Neuronal stem cell (in vitro differentiated cells): ENCODE results near the gene TMEM203.
A peak's percentile ranks its signal among the peaks of the same experiment; 100 is the strongest.

ENCODE experiments used
- DNase-seq: peaks from one replicate; pipeline ENCODE4 v3.0.0-alpha.2; 2013; ENCODE audit warnings: low spot score
- H2AFZ ChIP-seq: one replicate; pipeline ENCODE4 v1.6.1; 2013; ENCODE audit warnings: mild to moderate bottlenecking, low read length, inconsistent platforms
- H2AK5ac ChIP-seq: 2 replicates; pipeline ENCODE4 v1.6.1; 2013; ENCODE audit warnings: low read depth, mild to moderate bottlenecking, inconsistent platforms, low read length, moderate library complexity, mixed read lengths
- H2BK120ac ChIP-seq: 2 replicates; pipeline ENCODE4 v1.6.1; 2013; ENCODE audit warnings: low read depth, mild to moderate bottlenecking, inconsistent platforms, low read length, moderate library complexity, mixed read lengths
- H2BK12ac ChIP-seq: one replicate; pipeline ENCODE4 v1.6.1; 2013; ENCODE audit warnings: low read length, inconsistent platforms
- H2BK15ac ChIP-seq: 2 replicates; pipeline ENCODE4 v1.6.1; 2013; ENCODE audit warnings: mild to moderate bottlenecking, low read length, inconsistent platforms, mixed read lengths
- H2BK5ac ChIP-seq: one replicate; pipeline ENCODE4 v1.6.1; 2013; ENCODE audit warnings: inconsistent platforms, mild to moderate bottlenecking, low read length, moderate library complexity
- H3K14ac ChIP-seq: one replicate; pipeline ENCODE4 v1.6.1; 2013; ENCODE audit warnings: low read length, inconsistent platforms
- H3K18ac ChIP-seq: 2 replicates; pipeline ENCODE4 v1.6.1; 2013; ENCODE audit warnings: low read length, inconsistent platforms
- H3K23ac ChIP-seq: 2 replicates; pipeline ENCODE4 v1.6.1; 2013; ENCODE audit warnings: low read depth, mild to moderate bottlenecking, mixed read lengths, low read length, inconsistent platforms; ENCODE audit not compliant: poor library complexity
- H3K27ac ChIP-seq: replicated peaks from 3 replicates; pipeline ENCODE4 v1.5.1; 2013; ENCODE audit warnings: low read length, inconsistent platforms
- H3K27me3 ChIP-seq, 3 experiments: 2 replicates each; pipeline ENCODE4 v1.6.1; 2013; ENCODE audit warnings: low read length in 3 of 3, mild to moderate bottlenecking in 2 of 3, inconsistent platforms in 1 of 3, low read depth in 1 of 3, mixed read lengths in 1 of 3, moderate library complexity in 1 of 3; ENCODE audit not compliant: control insufficient read depth in 3 of 3, insufficient read depth in 3 of 3
- H3K36me3 ChIP-seq, 2 donors: replicated peaks in 1 of 2; 2 replicates each; pipeline ENCODE4 v1.6.1; 2013; ENCODE audit warnings: low read length in 2 of 2; ENCODE audit not compliant: control insufficient read depth in 2 of 2, insufficient read depth in 2 of 2
- H3K4ac ChIP-seq: 2 replicates; pipeline ENCODE4 v1.6.1; 2013; ENCODE audit warnings: inconsistent platforms, mild to moderate bottlenecking, low read length, moderate library complexity
- H3K4me1 ChIP-seq, 2 donors: 1 replicate in 1 of 2; 2 replicates in 1 of 2; pipeline ENCODE4 v1.6.1; 2013; ENCODE audit warnings: low read length in 2 of 2, low read depth in 1 of 2; ENCODE audit not compliant: control insufficient read depth in 2 of 2, insufficient read depth in 1 of 2
- H3K4me2 ChIP-seq: one replicate; pipeline ENCODE4 v1.6.1; 2013; ENCODE audit warnings: mild to moderate bottlenecking, low read length, inconsistent platforms; ENCODE audit not compliant: insufficient read depth, poor library complexity, severe bottlenecking
- H3K4me3 ChIP-seq, 2 donors: 2 replicates each; pipeline ENCODE4 v1.5.1; 2013; ENCODE audit warnings: low read length in 2 of 2, mild to moderate bottlenecking in 2 of 2, inconsistent platforms in 1 of 2, moderate library complexity in 1 of 2
- H3K79me1 ChIP-seq: one replicate; pipeline ENCODE4 v1.6.1; 2013; ENCODE audit warnings: low read depth, mild to moderate bottlenecking, inconsistent platforms, low read length, moderate library complexity
- H3K9ac ChIP-seq: one replicate; pipeline ENCODE4 v1.6.1; 2013; ENCODE audit warnings: mild to moderate bottlenecking, low read depth, low read length, inconsistent platforms; ENCODE audit not compliant: poor library complexity
- H3K9me3 ChIP-seq, 2 donors: replicated peaks in 1 of 2; 2 replicates each; pipeline versions ENCODE3 to v1.6.1; 2013; ENCODE audit warnings: low read length in 2 of 2, mild to moderate bottlenecking in 2 of 2, inconsistent platforms in 1 of 2, low read depth in 1 of 2, mixed read lengths in 1 of 2, moderate library complexity in 1 of 2; ENCODE audit not compliant: control insufficient read depth in 2 of 2, insufficient read depth in 1 of 2
- H4K8ac ChIP-seq: one replicate; pipeline ENCODE4 v1.6.1; 2013; ENCODE audit warnings: low read depth, mild to moderate bottlenecking, inconsistent platforms, low read length, moderate library complexity
- H4K91ac ChIP-seq: one replicate; pipeline ENCODE4 v1.6.1; 2013; ENCODE audit warnings: low read length, low read depth, mild to moderate bottlenecking, inconsistent platforms; ENCODE audit not compliant: poor library complexity
- WGBS, 2 donors: extraction: QIAGEN DNeasy Blood & Tissue Kit; methylation state at CpG; one replicate each; pipeline ENCODE4 v1.1.7; 2013; ENCODE audit warnings: missing lambda C conversion rate in 2 of 2, mixed read lengths in 1 of 2; ENCODE audit not compliant: insufficient read length in 2 of 2, insufficient replicate concordance in 1 of 2; ENCODE audit errors: extremely low coverage in 2 of 2; 5-methylcytosine and 5-hydroxymethylcytosine counted together

TMEM203 gene

GRCh38 chr9:137252555-137253506, 47.4 kb upstream of the TMEM203 start:
- Histone ChIP-seq H3K79me1 (peaks cover 12% of the 10 kb centered on the region), H3K4me3 (no peak overlapping the region), H2AK5ac (peak overlapping the region; percentile 85), H3K4me1 (peaks cover 19 to 50% of the 10 kb centered on the region in 2 donors), H4K8ac (peak overlapping the region; percentile 43), H2BK120ac (no peak overlapping the region), H2BK12ac (no peak overlapping the region), H2BK5ac (peak overlapping the region; percentile 93), H3K27me3 (no peaks in the 10 kb centered on the region), H3K4me2 (no peak overlapping the region), H3K36me3 (peaks cover 9 to 15% of the 10 kb centered on the region in 2 donors), H3K14ac (peak overlapping the region; percentile 97), H3K4ac (no peak overlapping the region), H3K23ac (peak overlapping the region; percentile 65), H3K9ac (no peak overlapping the region), H3K9me3 (no peaks in the 10 kb centered on the region), H3K27ac (no peak overlapping the region), H3K18ac (peak overlapping the region; percentile 71), H2BK15ac (peak overlapping the region; percentile 99), H4K91ac (no peak overlapping the region), H2AFZ (no peak overlapping the region)
- DNase-seq = no peak
- no CpG with 5 or more reads among the region's 35 CpGs for WGBS, 2 donors

DNA sequence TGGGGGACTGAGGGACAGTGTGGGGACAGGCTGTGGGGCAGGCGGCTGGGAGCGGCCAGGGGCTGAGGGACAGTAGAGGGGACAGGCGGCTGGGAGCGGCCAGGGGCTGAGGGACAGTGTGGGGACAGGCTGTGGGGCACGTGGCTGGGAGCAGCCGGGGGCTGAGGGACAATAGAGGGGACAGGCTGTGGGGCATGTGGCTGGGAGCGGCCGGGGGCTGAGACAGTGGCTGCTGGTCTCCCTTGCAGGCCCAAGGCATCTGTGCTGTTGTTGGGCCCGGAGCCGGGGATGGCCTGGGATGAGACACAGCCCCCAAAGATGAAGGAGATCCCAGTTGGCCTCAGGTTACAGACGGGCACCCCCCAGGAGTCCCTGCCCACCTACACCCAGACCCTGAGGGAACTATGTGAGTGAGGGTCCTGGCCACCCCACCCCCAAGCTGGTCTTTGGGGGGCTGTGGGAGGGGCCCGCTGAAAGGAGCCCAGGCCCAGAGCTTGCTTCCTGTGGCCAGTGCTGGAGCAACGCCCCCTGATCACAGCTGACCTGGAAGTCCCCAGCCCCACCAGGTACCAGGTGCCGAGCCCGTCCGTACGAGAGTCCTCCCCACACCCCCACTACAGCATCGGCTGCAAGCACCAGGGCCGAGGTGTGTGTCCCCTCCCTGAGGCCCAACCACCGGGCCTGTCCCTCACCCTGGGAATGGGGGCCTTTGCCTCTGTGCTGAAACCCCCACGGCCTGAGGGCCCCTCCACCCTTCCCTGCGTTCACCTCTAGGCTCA, 46.2 kb upstream of the TMEM203 start:
- Histone ChIP-seq H2AK5ac (peak overlapping the region; percentile 97), H3K4me3 (no peak overlapping the region), H3K27me3 (no peaks in the 10 kb centered on the region), H2AFZ (peak overlapping the region; percentile 81), H3K4me2 (no peak overlapping the region), H3K36me3 (peaks cover 6 to 7% of the 10 kb centered on the region in 2 donors), H3K4ac (peak overlapping the region; percentile 37), H2BK15ac (peak overlapping the region; percentile 99), H4K8ac (peak overlapping the region; percentile 65), H3K23ac (peak overlapping the region; percentile 43), H2BK12ac (peak overlapping the region; percentile 84), H3K9me3 (no peaks in the 10 kb centered on the region), H2BK120ac (no peak overlapping the region), H2BK5ac (peak overlapping the region; percentile 90), H3K27ac (no peak overlapping the region), H3K4me1 (peaks cover 19 to 57% of the 10 kb centered on the region in 2 donors), H3K14ac (peak overlapping the region; percentile 89), H3K18ac (peak overlapping the region; percentile 85), H3K79me1 (peaks cover 12% of the 10 kb centered on the region), H4K91ac (peak overlapping the region; percentile 95), H3K9ac (peak overlapping the region; percentile 84)
- WGBS, 2 donors = no CpG with 5 or more reads among the region's 22 CpGs
- DNase-seq = no peak

GRCh38 chr9:137251194-137251461, 45.7 kb upstream of the TMEM203 start, which contains the start of gene STPG3:
Gene STPG3 (plus strand): TSS chr9:137251286. CDS start chr9:137251287, 1 bp downstream.
- Histone ChIP-seq H4K8ac (peak within 1 kb of the TSS; percentile 65), H2AFZ (peak within 1 kb of the TSS; percentile 81), H4K91ac (peak within 1 kb of the TSS; percentile 95), H3K4ac (peak within 1 kb of the TSS; percentile 37), H2BK15ac (peak within 1 kb of the TSS; percentile 99), H3K18ac (peak within 1 kb of the TSS; percentile 85), H3K4me1 (peaks cover 16 to 51% of the 10 kb centered on the region in 2 donors), H2BK120ac (peak within 1 kb of the TSS; percentile 16), H3K14ac (peak within 1 kb of the TSS; percentile 89), H2AK5ac (peak within 1 kb of the TSS; percentile 97), H3K9ac (peak within 1 kb of the TSS; percentile 84), H3K27ac (no peak within 1 kb of the TSS), H3K4me2 (no peak within 1 kb of the TSS), H3K23ac (peak within 1 kb of the TSS; percentile 43), H2BK12ac (peak within 1 kb of the TSS; percentile 84), H3K27me3 (no peaks in the 10 kb centered on the region), H3K4me3 (no peak within 1 kb of the TSS), H3K36me3 (peaks cover 2% of the 10 kb centered on the region in 2 donors), H2BK5ac (peak within 1 kb of the TSS; percentile 90), H3K9me3 (no peaks in the 10 kb centered on the region), H3K79me1 (peaks cover 6% of the 10 kb centered on the region)
- WGBS, 2 donors = no CpG with 5 or more reads among the region's 4 CpGs
- no peak for DNase-seq
